Measurements from ENCODE around the gene AKR1B15. TPM values are rescaled to one million over a fixed set of nuclear protein-coding genes. Genes with fewer than 3 reads are reported as not detected.
"Not testable (repeated sequence)": the region's sequence is repeated elsewhere in the genome, so short reads cannot be mapped to it uniquely, and the experiment has no call there.

The AKR1B15 gene
- polyA plus RNA-seq, 1 donor (not counting 4 experiments of a cell fraction or from before 2014, with no cell fraction given): 0.28 TPM

DNA sequence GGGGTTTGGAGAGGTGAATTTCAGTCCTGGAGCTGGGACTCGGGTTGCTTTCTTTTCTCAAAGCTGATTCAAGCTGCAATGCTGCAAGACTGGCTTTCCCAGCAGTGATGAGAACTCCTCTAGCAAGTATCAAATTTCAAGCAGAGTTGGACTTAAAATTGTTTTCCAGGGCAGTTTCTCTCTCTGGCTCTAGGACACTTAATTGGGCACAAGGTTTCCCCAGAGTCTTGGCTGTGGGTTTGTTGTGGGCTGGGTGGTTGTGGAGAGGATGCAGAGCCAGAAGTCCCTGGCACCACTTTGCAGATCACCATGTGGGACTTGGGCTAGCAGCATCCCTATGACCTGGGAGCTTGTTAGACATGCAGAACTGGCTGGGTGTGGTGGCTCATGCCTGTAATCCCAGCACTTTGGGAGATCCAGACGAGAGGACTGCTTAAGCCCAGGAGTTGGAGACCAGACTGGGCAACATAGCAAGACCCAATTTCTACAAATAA is 16.8 kb downstream of the AKR1B15 start:
- H3K27ac ChIP-seq (ENCODE audit: control insufficient read depth, insufficient read depth, low read length): no peak overlapping the region
- FAIRE-seq: no peak
- no peak overlapping the region for H3K4me3 ChIP-seq (ENCODE audit: control insufficient read depth in 2 of 3, extremely low read depth in 1 of 3, insufficient read depth in 2 of 3, low read depth in 1 of 3, low read length in 3 of 3)
- no peaks in the 10 kb centered on the region for H3K36me3 ChIP-seq (ENCODE audit: control insufficient read depth in 2 of 2, extremely low read depth in 1 of 2, insufficient read depth in 2 of 2, low read length in 2 of 2)
- no peak overlapping the region for H3K4me2 ChIP-seq (ENCODE audit: control insufficient read depth, extremely low read depth, insufficient read depth, low read depth, low read length)
- no peaks in the 10 kb centered on the region for H3K27me3 ChIP-seq (ENCODE audit: control insufficient read depth, extremely low read depth, insufficient read depth, low read length)
- DNase-seq (ENCODE audit: low read depth, low spot score): no peak
- H2AFZ ChIP-seq (ENCODE audit: control insufficient read depth, low read length): no peak overlapping the region
- H3K4me1 ChIP-seq (ENCODE audit: control insufficient read depth, extremely low read depth, insufficient read depth, low read length): peaks cover 21% of the 10 kb centered on the region
- H3K9me1 ChIP-seq (ENCODE audit: control insufficient read depth, extremely low read depth, insufficient read depth, low read length): no peaks in the 10 kb centered on the region
- no peak for TF ChIP-seq EZH2 (IDR thresholded peaks at IDR 0.05; ENCODE audit: low read length)
- H3K9ac ChIP-seq (ENCODE audit: control insufficient read depth, extremely low read depth, insufficient read depth, low read length): no peak overlapping the region
- dilution Hi-C loops (cut with MboI; ENCODE audit: extremely low pct_ligation_motif_present, low sequenced_read_pairs): no loop called here
- H4K20me1 ChIP-seq (ENCODE audit: control insufficient read depth, extremely low read depth, insufficient read depth, low read length): no peaks in the 10 kb centered on the region
- peaks cover 13% of the 10 kb centered on the region for H3K9me3 ChIP-seq (ENCODE audit: control insufficient read depth, low read depth, low read length)
- no peaks in the 10 kb centered on the region for H3K79me2 ChIP-seq (ENCODE audit: control insufficient read depth, insufficient read depth, low read length)

DNA sequence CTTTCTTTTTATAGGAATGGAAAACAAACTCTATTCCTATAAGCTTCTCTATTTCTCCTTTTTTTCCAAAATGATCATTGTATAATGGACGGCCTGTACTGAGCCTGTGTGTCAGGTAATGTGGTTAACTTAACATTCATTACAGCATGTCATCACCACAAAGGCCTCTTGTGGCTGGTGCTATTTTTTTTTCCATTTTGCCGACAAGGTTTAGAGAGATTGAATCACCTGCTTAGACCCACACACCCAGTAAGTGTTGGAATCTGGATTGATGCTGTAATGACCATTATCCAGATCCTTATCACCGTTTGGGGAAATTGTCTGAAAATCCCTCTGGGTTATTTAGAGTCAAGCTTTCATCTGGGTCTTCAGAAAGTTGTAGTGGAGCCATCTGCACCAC is 18.5 kb downstream of the AKR1B15 start:
- peaks cover 10% of the 10 kb centered on the region for H3K4me1 ChIP-seq (ENCODE audit: control insufficient read depth, extremely low read depth, insufficient read depth, low read length)
- H2AFZ ChIP-seq (ENCODE audit: control insufficient read depth, low read length): no peak overlapping the region
- no peak overlapping the region for H3K27ac ChIP-seq (ENCODE audit: control insufficient read depth, insufficient read depth, low read length)
- H3K36me3 ChIP-seq (ENCODE audit: control insufficient read depth in 2 of 2, extremely low read depth in 1 of 2, insufficient read depth in 2 of 2, low read length in 2 of 2): no peaks in the 10 kb centered on the region
- H3K9ac ChIP-seq (ENCODE audit: control insufficient read depth, extremely low read depth, insufficient read depth, low read length): no peak overlapping the region
- FAIRE-seq (no peak), DNase-seq (ENCODE audit: low read depth, low spot score) (no peak)
- H3K4me3 ChIP-seq (ENCODE audit: control insufficient read depth in 2 of 3, extremely low read depth in 1 of 3, insufficient read depth in 2 of 3, low read depth in 1 of 3, low read length in 3 of 3): no peak overlapping the region
- H3K4me2 ChIP-seq (ENCODE audit: control insufficient read depth, extremely low read depth, insufficient read depth, low read depth, low read length): no peak overlapping the region
- dilution Hi-C loops (cut with MboI; ENCODE audit: extremely low pct_ligation_motif_present, low sequenced_read_pairs): no loop called here
- H3K79me2 ChIP-seq (ENCODE audit: control insufficient read depth, insufficient read depth, low read length): no peaks in the 10 kb centered on the region
- no peaks in the 10 kb centered on the region for H3K9me1 ChIP-seq (ENCODE audit: control insufficient read depth, extremely low read depth, insufficient read depth, low read length)
- peaks cover 13% of the 10 kb centered on the region for H3K9me3 ChIP-seq (ENCODE audit: control insufficient read depth, low read depth, low read length)
- no peaks in the 10 kb centered on the region for H4K20me1 ChIP-seq (ENCODE audit: control insufficient read depth, extremely low read depth, insufficient read depth, low read length)
- no peak for TF ChIP-seq EZH2 (IDR thresholded peaks at IDR 0.05; ENCODE audit: low read length)
- no peaks in the 10 kb centered on the region for H3K27me3 ChIP-seq (ENCODE audit: control insufficient read depth, extremely low read depth, insufficient read depth, low read length)

DNA sequence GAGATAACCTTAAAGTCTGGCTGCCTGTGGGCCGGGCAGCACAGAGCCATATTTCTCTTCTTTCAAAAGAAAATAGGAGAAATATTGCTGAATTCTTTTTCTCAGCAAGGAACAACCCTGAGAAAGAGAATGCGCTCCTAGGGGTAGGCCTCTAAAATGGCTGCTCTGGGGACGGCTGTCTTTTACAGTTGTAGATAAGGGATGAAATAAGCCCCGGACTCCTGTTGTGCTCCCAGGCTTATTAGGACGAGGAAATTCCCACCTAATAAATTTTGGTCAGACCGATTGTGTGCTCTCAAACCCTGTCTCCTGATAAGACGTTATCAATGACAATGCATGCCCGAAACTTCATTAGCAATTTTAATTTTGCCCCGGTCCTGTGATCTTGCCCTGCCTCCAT is 21.1 kb downstream of the AKR1B15 start:
- H3K4me3 ChIP-seq (ENCODE audit: control insufficient read depth in 2 of 3, extremely low read depth in 1 of 3, insufficient read depth in 2 of 3, low read depth in 1 of 3, low read length in 3 of 3); H4K20me1 ChIP-seq (ENCODE audit: control insufficient read depth, extremely low read depth, insufficient read depth, low read length); H2AFZ ChIP-seq (ENCODE audit: control insufficient read depth, low read length); H3K9ac ChIP-seq (ENCODE audit: control insufficient read depth, extremely low read depth, insufficient read depth, low read length); H3K4me2 ChIP-seq (ENCODE audit: control insufficient read depth, extremely low read depth, insufficient read depth, low read depth, low read length); DNase-seq (ENCODE audit: low read depth, low spot score); H3K27me3 ChIP-seq (ENCODE audit: control insufficient read depth, extremely low read depth, insufficient read depth, low read length); FAIRE-seq; H3K4me1 ChIP-seq (ENCODE audit: control insufficient read depth, extremely low read depth, insufficient read depth, low read length); H3K27ac ChIP-seq (ENCODE audit: control insufficient read depth, insufficient read depth, low read length); H3K79me2 ChIP-seq (ENCODE audit: control insufficient read depth, insufficient read depth, low read length); H3K9me1 ChIP-seq (ENCODE audit: control insufficient read depth, extremely low read depth, insufficient read depth, low read length); dilution Hi-C loops (cut with MboI; ENCODE audit: extremely low pct_ligation_motif_present, low sequenced_read_pairs); H3K36me3 ChIP-seq (ENCODE audit: control insufficient read depth in 2 of 2, extremely low read depth in 1 of 2, insufficient read depth in 2 of 2, low read length in 2 of 2): not testable (repeated sequence)
- H3K9me3 ChIP-seq (ENCODE audit: control insufficient read depth, low read depth, low read length): peaks cover 11% of the 10 kb centered on the region

Measured in keratinocyte (primary cell).